MG63 (cell line): ENCODE measurements around the gene MGAT1. TPM values are rescaled to one million over a fixed set of nuclear protein-coding genes. Genes with fewer than 3 reads are reported as not detected.

Source experiments
- DNase-seq: peaks from one replicate; pipeline ENCODE4 v3.0.0-alpha.2; 2020
- H3K27me3 ChIP-seq: fragments of 250-450 bp; sonication (Bioruptor Pico); 2 replicates; pipeline ENCODE4 v1.5.1; 2020; ENCODE audit warnings: mild to moderate bottlenecking, moderate library complexity
- H3K36me3 ChIP-seq: fragments of 250-450 bp; sonication (Bioruptor Pico); 2 replicates; pipeline ENCODE4 v1.5.1; 2020; ENCODE audit warnings: mild to moderate bottlenecking, moderate library complexity
- H3K4me3 ChIP-seq: fragments of 250-450 bp; sonication (Bioruptor Pico); 2 replicates; pipeline ENCODE4 v1.5.1; 2020; ENCODE audit warnings: mild to moderate bottlenecking, moderate library complexity
- H3K9me3 ChIP-seq: fragments of 250-450 bp; sonication (Bioruptor Pico); 2 replicates; pipeline ENCODE4 v1.5.1; 2020; ENCODE audit warnings: mild to moderate bottlenecking, moderate library complexity
- total RNA-seq: library from RNA; depleted of rRNA; stranded (reverse); fragments of >200 nt; shearing (Covaris generic); gene quantifications from 2 replicates; pipeline ENCODE4 v1.2.3, GENCODE V29; 2014; ENCODE audit warnings: low replicate concordance; rRNA removed

The MGAT1 gene
- 186 and 189 TPM in 2 replicates for total RNA-seq

GRCh38 chr5:180802325-180803180, at the start of gene MGAT1:
Gene MGAT1, minus strand, starts transcription at chr5:180802806. Its CDS starts 9,835 bp downstream, at chr5:180792971.
- peak; percentile 95 for DNase-seq
- no peaks in the 10 kb centered on the region for H3K9me3 ChIP-seq
- peaks cover 52% of the 10 kb centered on the region for H3K36me3 ChIP-seq
- H3K4me3 ChIP-seq = peak within 1 kb of the TSS; percentile 100
- no peaks in the 10 kb centered on the region for H3K27me3 ChIP-seq

DNA sequence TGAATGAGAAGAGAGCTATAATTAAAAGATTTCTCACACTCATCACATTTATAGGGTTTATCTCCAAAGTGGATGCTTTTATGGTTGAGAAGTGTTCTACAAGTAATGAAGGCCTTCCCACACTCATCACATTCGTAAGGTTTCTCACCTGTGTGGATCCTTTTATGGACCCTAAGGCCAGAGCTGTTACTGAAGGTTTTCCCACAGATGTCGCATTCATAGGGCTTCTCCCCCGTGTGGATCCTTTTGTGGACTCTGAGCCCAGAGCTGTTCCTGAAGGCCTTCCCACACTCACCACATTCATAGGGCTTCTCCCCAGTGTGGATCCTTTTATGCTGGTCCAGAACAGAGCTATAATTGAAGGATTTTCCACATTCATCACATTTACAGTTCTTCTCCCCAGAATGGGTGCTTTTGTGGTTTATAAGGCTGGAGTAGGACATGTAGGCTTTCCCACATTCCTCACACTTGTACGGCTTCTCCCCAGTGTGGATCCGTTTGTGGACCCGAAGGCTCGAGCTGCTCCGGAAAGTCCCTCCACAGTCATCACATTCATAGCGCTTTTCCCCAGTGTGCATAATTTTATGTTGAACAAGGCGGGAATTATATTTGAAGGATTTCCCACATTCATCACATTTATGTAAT, 48.0 kb upstream of the MGAT1 start:
- Histone ChIP-seq H3K9me3 (peaks cover 59% of the 10 kb centered on the region), H3K36me3 (peaks cover 87% of the 10 kb centered on the region), H3K27me3 (no peaks in the 10 kb centered on the region), H3K4me3 (no peak overlapping the region)
- DNase-seq = no peak

GRCh38 chr5:180849827-180850226, 47.2 kb upstream of the MGAT1 start:
- peaks cover 80% of the 10 kb centered on the region for H3K36me3 ChIP-seq
- H3K27me3 ChIP-seq = no peaks in the 10 kb centered on the region
- DNase-seq = no peak
- peaks cover 59% of the 10 kb centered on the region for H3K9me3 ChIP-seq
- no peak overlapping the region for H3K4me3 ChIP-seq

- no peaks in the 10 kb centered on the region for H3K27me3 ChIP-seq
- no peak for DNase-seq
- H3K4me3 ChIP-seq = no peak overlapping the region
- H3K36me3 ChIP-seq = peaks cover 70% of the 10 kb centered on the region
- peaks cover 55% of the 10 kb centered on the region for H3K9me3 ChIP-seq
Observed at GRCh38 chr5:180848878-180849277, 46.3 kb upstream of the MGAT1 start.

- DNase-seq = no peak
- H3K4me3 ChIP-seq = no peak overlapping the region
- no peaks in the 10 kb centered on the region for H3K27me3 ChIP-seq
- H3K9me3 ChIP-seq = peaks cover 53% of the 10 kb centered on the region
- H3K36me3 ChIP-seq = peaks cover 64% of the 10 kb centered on the region
Observed at GRCh38 chr5:180848265-180848664, 45.7 kb upstream of the MGAT1 start.

DNA sequence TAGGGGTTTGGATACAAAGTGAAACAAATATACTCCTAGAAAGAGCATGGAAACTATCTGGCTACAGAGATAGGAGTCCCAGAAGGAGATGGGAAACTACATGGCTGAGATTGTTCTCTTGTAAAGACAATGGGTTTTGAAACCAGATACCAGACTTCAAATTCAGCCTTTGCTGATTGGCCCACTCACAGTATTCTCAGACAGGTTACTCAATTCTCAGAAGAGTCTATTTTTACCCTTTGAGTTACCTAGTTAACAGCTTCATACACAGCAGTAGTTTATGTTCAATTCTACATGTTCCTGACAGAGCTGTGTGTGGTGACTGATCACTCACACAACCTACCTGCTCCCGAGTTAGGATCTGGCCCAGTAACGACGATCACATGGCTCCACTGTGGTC, 44.4 kb upstream of the MGAT1 start:
- DNase-seq = no peak
- Histone ChIP-seq H3K36me3 (peaks cover 55% of the 10 kb centered on the region), H3K4me3 (no peak overlapping the region), H3K9me3 (peaks cover 43% of the 10 kb centered on the region), H3K27me3 (no peaks in the 10 kb centered on the region)

- peaks cover 21% of the 10 kb centered on the region for H3K9me3 ChIP-seq
- peaks cover 34% of the 10 kb centered on the region for H3K36me3 ChIP-seq
- DNase-seq = no peak
Observed at GRCh38 chr5:180844858-180845257, 42.3 kb upstream of the MGAT1 start.

GRCh38 chr5:180844432-180844831, 41.8 kb upstream of the MGAT1 start:
- Histone ChIP-seq H3K27me3 (no peaks in the 10 kb centered on the region), H3K9me3 (peaks cover 17% of the 10 kb centered on the region), H3K4me3 (no peak overlapping the region), H3K36me3 (peaks cover 30% of the 10 kb centered on the region)
- no peak for DNase-seq

More at GRCh38 chr5:180844858-180845257, 42.3 kb upstream of the MGAT1 start:
- no peaks in the 10 kb centered on the region for H3K27me3 ChIP-seq
- no peak overlapping the region for H3K4me3 ChIP-seq

DNA sequence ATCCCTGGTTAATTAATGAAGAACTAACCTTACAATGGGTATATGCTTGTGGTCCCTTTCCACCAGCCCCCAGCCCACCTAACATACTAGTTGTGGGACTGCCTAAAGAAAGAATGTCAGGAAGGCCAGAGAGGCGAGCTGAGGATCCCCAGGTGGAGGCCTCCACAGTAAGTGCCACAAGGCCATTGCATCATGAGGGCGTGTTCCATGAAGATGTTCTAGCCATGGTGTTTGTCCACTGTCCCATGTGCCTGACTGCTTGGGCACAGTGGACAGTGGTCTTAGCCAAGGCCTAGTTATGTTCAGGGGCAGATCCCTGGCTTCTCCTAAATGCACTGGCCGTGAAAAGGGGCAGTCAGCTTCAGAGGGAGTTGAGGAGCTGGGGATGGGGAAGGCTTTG, 37.3 kb upstream of the MGAT1 start:
- Histone ChIP-seq H3K4me3 (no peak overlapping the region), H3K36me3 (0 out of 2 replicates have a peak, but pooled peaks cover 2% of the 10 kb centered on the region), H3K27me3 (no peaks in the 10 kb centered on the region), H3K9me3 (no peaks in the 10 kb centered on the region)
- no peak for DNase-seq

DNA sequence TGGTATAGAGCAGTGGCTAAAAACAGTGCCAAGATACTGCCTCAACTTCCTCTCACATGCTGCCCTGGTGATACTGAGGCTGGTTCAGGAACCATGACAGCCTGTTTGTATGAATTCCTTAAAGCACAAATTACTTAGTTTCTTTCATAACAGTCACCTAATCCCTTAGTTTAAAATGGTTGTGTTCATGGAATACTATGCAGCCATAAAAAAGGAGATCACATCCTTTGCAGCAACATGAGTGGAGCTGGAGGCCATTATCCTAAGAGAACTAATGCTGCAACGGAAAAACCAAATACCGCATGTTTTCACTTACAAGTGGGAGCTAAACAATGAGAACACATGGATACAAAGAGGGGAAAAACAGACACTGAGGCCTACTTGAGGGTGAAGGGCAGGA, 36.6 kb upstream of the MGAT1 start:
- Histone ChIP-seq H3K4me3 (no peak overlapping the region), H3K9me3 (no peaks in the 10 kb centered on the region), H3K36me3 (0 out of 2 replicates have a peak, but pooled peaks cover 2% of the 10 kb centered on the region), H3K27me3 (no peaks in the 10 kb centered on the region)
- no peak for DNase-seq

GRCh38 chr5:180837478-180837877, 34.9 kb upstream of the MGAT1 start:
- no peaks in the 10 kb centered on the region for H3K27me3 ChIP-seq
- H3K4me3 ChIP-seq = no peak overlapping the region
- no peak for DNase-seq
- H3K9me3 ChIP-seq = no peaks in the 10 kb centered on the region
- 0 out of 2 replicates have a peak, but pooled peaks cover 2% of the 10 kb centered on the region for H3K36me3 ChIP-seq

GRCh38 chr5:180832638-180833068, 30.0 kb upstream of the MGAT1 start:
- no peak for DNase-seq
- Histone ChIP-seq H3K4me3 (no peak overlapping the region), H3K27me3 (no peaks in the 10 kb centered on the region), H3K9me3 (peaks cover 14% of the 10 kb centered on the region), H3K36me3 (peaks cover 8% of the 10 kb centered on the region)

DNA sequence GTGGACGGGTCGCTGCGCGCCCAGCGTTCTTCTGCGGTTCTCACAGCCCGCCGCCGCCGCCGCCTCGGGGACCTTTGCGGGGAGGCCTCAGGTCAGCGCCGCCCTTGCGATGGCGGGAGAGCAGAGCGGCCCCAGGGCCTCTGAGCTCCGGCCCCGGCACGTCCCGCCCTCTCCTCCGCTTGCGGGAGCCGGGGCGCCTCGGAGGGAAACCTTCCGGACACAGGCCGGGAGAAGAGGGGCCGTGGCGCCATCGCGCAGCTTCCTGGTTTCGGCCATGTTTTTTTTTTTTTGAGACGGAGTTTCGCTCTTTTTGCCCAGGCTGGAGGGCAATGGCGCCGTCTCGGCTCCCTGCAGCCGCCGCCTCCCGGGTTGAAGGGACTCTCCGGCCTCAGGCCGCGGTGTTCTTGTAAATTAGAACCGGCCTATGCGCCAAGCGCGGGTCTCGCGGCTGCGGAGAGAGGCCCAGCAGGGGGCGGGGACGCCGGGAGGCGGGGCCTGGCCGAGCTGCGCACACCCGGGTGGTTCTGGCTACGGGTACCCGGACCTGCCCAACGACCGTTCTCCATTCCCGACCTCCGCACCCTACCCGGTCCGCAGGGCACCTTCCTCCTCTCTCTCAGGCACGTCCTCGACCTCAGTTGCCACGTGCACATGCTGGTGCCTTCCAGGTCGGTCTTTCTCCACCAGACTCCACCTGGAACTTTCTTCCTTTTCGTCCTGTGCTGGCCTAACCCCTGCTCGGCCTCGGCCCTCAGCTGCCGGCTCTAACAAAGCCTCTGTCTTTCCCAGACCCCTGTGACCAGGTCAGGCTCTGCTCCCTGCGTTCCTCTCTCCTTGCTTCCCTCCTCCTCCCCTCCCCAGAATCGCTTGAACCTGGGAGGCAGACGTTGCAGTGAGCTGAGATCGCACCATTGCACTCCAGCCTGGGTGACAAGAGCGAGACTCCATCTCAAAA, 28.8 kb upstream of the MGAT1 start:
- Histone ChIP-seq H3K27me3 (no peaks in the 10 kb centered on the region), H3K4me3 (peak overlapping the region; percentile 57), H3K9me3 (peaks cover 14% of the 10 kb centered on the region), H3K36me3 (peaks cover 8% of the 10 kb centered on the region)
- DNase-seq = peak; percentile 84

DNA sequence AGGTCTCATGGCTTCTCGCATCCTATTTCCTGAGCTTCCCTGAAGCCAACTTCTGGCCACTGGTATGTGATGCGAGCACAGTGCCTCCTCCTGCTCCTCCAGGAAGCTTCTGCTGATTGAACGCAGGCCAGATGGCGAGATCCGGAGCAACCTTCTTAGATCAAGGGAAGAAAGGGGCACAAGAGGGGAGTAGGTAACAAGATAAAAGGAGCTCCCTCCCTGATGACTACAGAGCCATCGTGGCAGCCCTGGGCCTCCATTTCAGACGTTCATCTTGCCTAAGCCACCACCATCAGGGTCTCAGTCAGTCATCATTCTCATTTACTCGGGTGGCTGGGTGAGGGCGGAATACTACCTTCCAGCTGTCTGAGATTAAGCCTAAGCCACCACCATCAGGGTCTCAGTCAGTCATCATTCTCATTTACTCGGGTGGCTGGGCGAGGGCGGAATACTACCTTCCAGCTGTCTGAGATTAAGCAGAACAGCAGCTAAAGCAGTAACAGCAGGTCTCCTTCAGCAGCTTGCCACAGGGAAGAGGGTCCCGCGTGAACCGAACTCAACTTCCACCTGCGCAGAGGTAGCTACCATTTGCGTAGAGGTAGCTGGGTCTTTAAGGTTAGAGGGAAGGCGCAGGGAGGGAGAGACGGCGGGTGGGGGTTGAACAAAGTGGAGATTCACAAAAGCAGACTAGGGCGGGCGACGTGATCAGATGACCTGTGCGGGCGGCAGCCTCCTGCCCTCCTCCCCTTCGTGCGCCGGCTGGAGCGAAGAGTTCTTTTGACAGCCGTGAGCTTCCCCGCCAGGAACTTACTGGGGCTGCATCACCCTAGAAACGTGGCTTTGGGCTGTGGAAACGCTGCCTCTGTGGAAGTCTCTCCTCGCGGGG, 27.9 kb upstream of the MGAT1 start:
- H3K9me3 ChIP-seq = peaks cover 14% of the 10 kb centered on the region
- no peak for DNase-seq
- no peaks in the 10 kb centered on the region for H3K27me3 ChIP-seq
- H3K4me3 ChIP-seq = peak overlapping the region; percentile 57
- H3K36me3 ChIP-seq = peaks cover 8% of the 10 kb centered on the region

- DNase-seq = no peak
- H3K36me3 ChIP-seq = peaks cover 8% of the 10 kb centered on the region
- peaks cover 14% of the 10 kb centered on the region for H3K9me3 ChIP-seq
- H3K4me3 ChIP-seq = no peak overlapping the region
- no peaks in the 10 kb centered on the region for H3K27me3 ChIP-seq
Observed at GRCh38 chr5:180829726-180830125, 27.1 kb upstream of the MGAT1 start.
